PC-3 (cell line): Measurements from ENCODE around the gene NUMA1. TPM values are rescaled to one million over a fixed set of nuclear protein-coding genes. Genes with fewer than 3 reads are reported as not detected.

ENCODE experiments used
- ATAC-seq: fragments of 200-7000 bp; cut with Tn5 transposase; 2 replicates; pipeline ENCODE4 v1.9.1; 2020; ENCODE audit warnings: mild to moderate bottlenecking, moderate library complexity
- BruUV-seq: library from RNA; stranded (reverse); fragments of 400-500 nt; replicated peaks from 2 replicates; lab custom pipeline; 2021; lab: Mats Ljungman, UMichigan
- CTCF ChIA-PET: fragments of 300-600 bp; sonication (Branson Sonifier 250); formaldehyde crosslinking; loops from one replicate; lab custom pipeline; 2022; ENCODE audit warnings: antibody characterized with exemption; lab: Charles Lee
- POLR2A ChIA-PET: fragments of 300-600 bp; sonication (Branson Sonifier 250); formaldehyde crosslinking; loops from one replicate; lab custom pipeline; 2022; ENCODE audit warnings: antibody characterized with exemption; ENCODE audit not compliant: unreplicated experiment; lab: Charles Lee
- DNase-seq: peaks from one replicate; pipeline ENCODE4 v3.0.0-alpha.2; 2015
- H2AFZ ChIP-seq: fragments of 300-600 bp; sonication (generic); 2 replicates; pipeline ENCODE4 v1.6.0; 2016; ENCODE audit warnings: antibody characterized with exemption, low read length
- H3F3A ChIP-seq: fragments of 300-600 bp; sonication (generic); one replicate; pipeline ENCODE4 v1.6.0; 2017; ENCODE audit warnings: antibody characterized with exemption, low read length, control low read depth, mild to moderate bottlenecking; ENCODE audit not compliant: unreplicated experiment
- H3K27ac ChIP-seq: fragments of 300-600 bp; sonication (generic); 2 replicates; pipeline ENCODE4 v1.5.1; 2016; ENCODE audit warnings: mild to moderate bottlenecking, low read length
- H3K27me3 ChIP-seq: fragments of 300-600 bp; sonication (generic); 2 replicates; pipeline ENCODE4 v1.6.1; 2016; ENCODE audit warnings: low read length, mixed read lengths
- H3K36me3 ChIP-seq: fragments of 300-600 bp; sonication (generic); 2 replicates; pipeline ENCODE4 v1.6.1; 2016; ENCODE audit warnings: low read depth, mixed run types, low read length, mixed read lengths
- H3K4me1 ChIP-seq: fragments of 300-600 bp; sonication (generic); 2 replicates; pipeline ENCODE4 v1.5.1; 2016; ENCODE audit warnings: low read length; ENCODE audit not compliant: insufficient read depth
- H3K4me2 ChIP-seq: fragments of 300-600 bp; sonication (generic); 2 replicates; pipeline ENCODE4 v1.6.0; 2016; ENCODE audit warnings: low read length
- H3K4me3 ChIP-seq: fragments of 300-600 bp; sonication (generic); 2 replicates; pipeline ENCODE4 v1.5.1; 2016; ENCODE audit warnings: mild to moderate bottlenecking, low read length, mixed read lengths
- H3K79me2 ChIP-seq: fragments of 300-600 bp; sonication (generic); 2 replicates; pipeline ENCODE4 v1.6.1; 2017; ENCODE audit warnings: low read length, mixed read lengths
- H3K9ac ChIP-seq: fragments of 300-600 bp; sonication (generic); 2 replicates; pipeline ENCODE4 v1.6.0; 2016; ENCODE audit warnings: mild to moderate bottlenecking, low read length
- H3K9me2 ChIP-seq: fragments of 300-600 bp; sonication (generic); replicated peaks from 2 replicates; pipeline ENCODE4 v1.6.1; 2016; ENCODE audit warnings: mixed run types, low read length, mixed read lengths
- H3K9me3 ChIP-seq: fragments of 300-600 bp; sonication (generic); 2 replicates; pipeline ENCODE4 v1.6.1; 2016; ENCODE audit warnings: low read length, mixed read lengths
- H4K20me1 ChIP-seq: fragments of 300-600 bp; sonication (generic); 2 replicates; pipeline ENCODE4 v1.6.1; 2016; ENCODE audit warnings: low read length, mixed read lengths
- EZH2 ChIP-seq: fragments of 300-600 bp; sonication (generic); IDR thresholded peaks from one replicate; pipeline ENCODE4 v1.6.1; 2017; ENCODE audit warnings: antibody characterized with exemption, mild to moderate bottlenecking, low read length; ENCODE audit not compliant: unreplicated experiment
- EZH2phosphoT487 ChIP-seq: fragments of 300-600 bp; sonication (generic); IDR thresholded peaks from 2 replicates; pipeline ENCODE4 v1.6.1; 2018; ENCODE audit warnings: mild to moderate bottlenecking, antibody characterized with exemption, low read length, borderline replicate concordance
- intact Hi-C: fragments of 100-400 bp; cut with micrococcal nuclease; formaldehyde crosslinking; loops from 2 replicates; pipeline ENCODE4 v1.9.0; 2023
- total RNA-seq: library from RNA; depleted of rRNA; stranded (reverse); fragments of >200 nt; gene quantifications from 2 replicates; pipeline ENCODE4 v1.2.3, GENCODE V29; 2014
- TF ChIP-seq, protein P1 (sequence below): fragments of 300-600 bp; sonication (generic); conservative IDR thresholded peaks from 2 replicates; pipeline ENCODE4 v1.5.1; 2017; ENCODE audit warnings: antibody characterized with exemption, low read depth, mild to moderate bottlenecking, low read length

NUMA1 gene
- total RNA-seq, 1 experiment from 2014 or later, result 145 TPM

DNA sequence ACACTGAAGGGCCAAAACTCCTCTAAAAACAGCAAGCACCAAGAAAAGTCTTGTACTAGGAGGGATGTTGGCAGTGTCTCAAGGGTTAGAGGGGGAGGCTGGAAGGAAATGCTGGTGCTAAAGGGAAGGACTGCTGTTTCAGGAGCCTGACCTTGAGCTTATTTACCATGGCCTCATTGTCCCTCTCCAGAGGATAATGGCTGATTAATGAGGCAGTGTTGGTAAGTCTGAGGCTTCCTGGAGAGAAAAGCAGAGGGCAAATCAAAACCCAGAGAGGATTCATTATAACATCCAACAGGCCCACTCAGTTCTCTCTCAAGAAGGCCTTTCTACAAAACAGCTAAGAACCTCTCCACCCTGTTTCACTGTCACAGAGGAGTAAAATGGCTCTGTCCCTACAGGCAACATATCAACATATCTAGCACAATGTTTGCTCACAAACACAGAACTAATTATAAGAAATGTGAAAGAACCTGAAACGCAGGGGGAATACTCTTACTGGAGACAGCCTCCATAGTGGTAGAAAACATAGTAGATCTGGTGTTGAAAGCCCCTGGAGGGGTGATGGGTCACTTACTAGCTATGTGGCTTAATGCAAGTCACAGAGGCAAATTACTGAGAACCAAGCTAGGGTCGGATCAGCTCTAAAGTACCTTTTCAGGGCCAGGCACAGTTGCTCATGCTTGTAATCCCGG is 31.4 kb downstream of the NUMA1 start:
- Histone ChIP-seq H3K4me1 (no peaks in the 10 kb centered on the region), H4K20me1 (peaks cover 4% of the 10 kb centered on the region; the same call in 1 of the 2 replicates), H3K9me3 (no peaks in the 10 kb centered on the region), H3K27ac (no peak overlapping the region), H3K36me3 (peaks cover 20% of the 10 kb centered on the region; the same call in 1 of the 2 replicates), H3F3A (no peaks in the 10 kb centered on the region), H3K4me2 (no peak overlapping the region), H3K27me3 (no peaks in the 10 kb centered on the region), H3K9me2 (no peaks in the 10 kb centered on the region), H3K79me2 (peaks cover 40% of the 10 kb centered on the region), H3K4me3 (no peak overlapping the region), H2AFZ (no peak overlapping the region), H3K9ac (no peak overlapping the region)
- DNase-seq, result no peak
- POLR2A ChIA-PET, result interaction anchor here (0.6 kb wide), 1 partner anchor 9 kb away, joined by 5 read pairs; no protein-coding TSS in a partner anchor
- intact Hi-C loops, result no loop called here
- TF ChIP-seq EZH2 (no peak), EZH2phosphoT487 (no peak)
- TF ChIP-seq, protein P1, sequence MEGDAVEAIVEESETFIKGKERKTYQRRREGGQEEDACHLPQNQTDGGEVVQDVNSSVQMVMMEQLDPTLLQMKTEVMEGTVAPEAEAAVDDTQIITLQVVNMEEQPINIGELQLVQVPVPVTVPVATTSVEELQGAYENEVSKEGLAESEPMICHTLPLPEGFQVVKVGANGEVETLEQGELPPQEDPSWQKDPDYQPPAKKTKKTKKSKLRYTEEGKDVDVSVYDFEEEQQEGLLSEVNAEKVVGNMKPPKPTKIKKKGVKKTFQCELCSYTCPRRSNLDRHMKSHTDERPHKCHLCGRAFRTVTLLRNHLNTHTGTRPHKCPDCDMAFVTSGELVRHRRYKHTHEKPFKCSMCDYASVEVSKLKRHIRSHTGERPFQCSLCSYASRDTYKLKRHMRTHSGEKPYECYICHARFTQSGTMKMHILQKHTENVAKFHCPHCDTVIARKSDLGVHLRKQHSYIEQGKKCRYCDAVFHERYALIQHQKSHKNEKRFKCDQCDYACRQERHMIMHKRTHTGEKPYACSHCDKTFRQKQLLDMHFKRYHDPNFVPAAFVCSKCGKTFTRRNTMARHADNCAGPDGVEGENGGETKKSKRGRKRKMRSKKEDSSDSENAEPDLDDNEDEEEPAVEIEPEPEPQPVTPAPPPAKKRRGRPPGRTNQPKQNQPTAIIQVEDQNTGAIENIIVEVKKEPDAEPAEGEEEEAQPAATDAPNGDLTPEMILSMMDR, result no peak
- CTCF ChIA-PET, result interaction anchor here (0.5 kb wide), 1 partner anchor 838 kb away, joined by 7 read pairs; no protein-coding TSS in a partner anchor
- BruUV-seq, result no TSS peak
- no peak for ATAC-seq

DNA sequence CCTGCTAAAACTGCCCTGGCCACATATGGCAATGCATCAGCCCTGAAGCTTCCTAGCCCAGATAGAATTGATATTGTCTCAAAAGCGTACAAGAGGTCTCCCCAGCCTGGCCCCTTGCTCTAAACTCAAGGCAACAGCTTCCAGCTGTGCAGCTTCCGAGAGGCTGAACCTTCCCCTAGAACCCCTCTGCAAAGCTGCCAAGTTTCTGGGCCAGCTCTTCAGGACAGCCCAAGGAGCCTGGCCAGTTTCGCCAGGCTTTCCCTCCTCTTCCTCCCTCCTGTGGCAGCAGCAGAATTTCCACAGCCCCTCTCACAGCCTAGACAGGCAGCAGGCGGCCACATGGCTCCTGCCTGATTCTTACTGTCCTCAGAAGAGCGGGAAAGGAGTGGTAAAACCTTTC is 34.5 kb downstream of the NUMA1 start:
- no peak for ATAC-seq
- Histone ChIP-seq H3K79me2 (peaks cover 48% of the 10 kb centered on the region), H3K9me2 (no peaks in the 10 kb centered on the region), H3F3A (no peaks in the 10 kb centered on the region), H3K9ac (no peak overlapping the region), H3K4me3 (no peak overlapping the region), H4K20me1 (no peaks in the 10 kb centered on the region), H3K4me2 (no peak overlapping the region), H3K4me1 (peaks cover 21% of the 10 kb centered on the region), H3K9me3 (no peaks in the 10 kb centered on the region), H2AFZ (no peak overlapping the region), H3K27me3 (no peaks in the 10 kb centered on the region), H3K27ac (no peak overlapping the region), H3K36me3 (peaks cover 16% of the 10 kb centered on the region; the same call in 1 of the 2 replicates)
- no TSS peak for BruUV-seq
- TF ChIP-seq, protein P1, result no peak
- TF ChIP-seq EZH2phosphoT487 (no peak), EZH2 (no peak)
- CTCF ChIA-PET, result no interaction called here
- DNase-seq, result no peak
- intact Hi-C loops, result no loop called here
- POLR2A ChIA-PET, result no interaction called here
